ENCODE data around the gene MAP1LC3B.
"Not testable (repeated sequence)": the region's sequence is repeated elsewhere in the genome, so short reads cannot be mapped to it uniquely, and the experiment has no call there.

The MAP1LC3B gene

DNA sequence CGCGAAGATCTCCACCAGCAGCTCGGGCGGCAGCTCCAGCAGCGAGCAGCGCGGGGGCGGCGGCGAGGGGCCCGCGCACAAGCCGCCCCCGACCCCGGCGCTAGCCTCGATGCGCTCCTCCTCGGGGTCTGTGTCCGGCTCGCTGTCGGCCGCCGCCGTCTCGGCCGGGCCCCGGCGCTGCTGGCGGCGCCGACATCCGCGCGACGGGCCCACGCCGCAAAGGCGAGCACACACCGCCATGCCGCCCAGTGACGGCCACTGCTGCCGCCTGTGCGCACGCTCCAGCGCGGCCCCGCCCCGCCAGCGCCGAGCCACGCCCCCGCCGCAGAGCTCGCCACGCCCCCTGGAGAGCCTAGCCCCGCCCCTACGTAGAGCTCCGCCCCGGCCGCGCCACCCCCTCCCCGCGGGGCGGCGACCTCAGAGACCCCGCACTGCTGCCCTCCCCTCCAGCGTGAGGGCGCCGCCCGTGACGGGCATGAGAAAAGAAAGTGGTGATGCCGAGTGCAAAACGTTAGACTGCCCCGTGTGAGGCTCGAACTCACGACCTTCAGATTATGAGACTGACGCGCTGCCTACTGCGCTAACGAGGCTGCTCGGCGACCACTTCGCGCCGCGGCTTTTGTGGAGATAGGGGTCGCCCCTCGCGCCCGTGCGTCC lies 8.5 kb upstream of the MAP1LC3B start, which contains the start of gene FBXO31:
Gene FBXO31, minus strand, starts transcription at position 272 of the 657 bp plus-strand sequence. Its CDS starts 32 bp downstream, at position 240.
- peak; percentile 95 for DNase-seq

GRCh38 chr16:87384162-87384874 lies 7.8 kb upstream of the MAP1LC3B start:
- DNase-seq: no peak

DNA sequence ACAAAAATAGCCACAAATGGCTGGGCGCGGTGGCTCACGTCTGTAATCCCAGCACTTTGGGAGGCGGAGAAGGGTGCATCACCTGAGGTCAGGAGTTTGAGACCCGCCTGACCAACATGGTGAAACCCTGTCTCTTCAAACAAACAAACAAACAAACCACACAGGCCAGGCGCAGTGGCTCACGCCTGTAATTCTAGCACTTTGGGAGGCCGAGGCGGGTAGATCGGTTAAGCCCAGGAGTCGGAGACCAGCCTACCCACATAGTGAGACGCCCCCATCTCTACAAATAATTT lies 7.3 kb upstream of the MAP1LC3B start:
- not testable (repeated sequence) for DNase-seq

GRCh38 chr16:87387942-87388817 lies 4.0 kb upstream of the MAP1LC3B start:
- peak; percentile 97 for DNase-seq

- DNase-seq: no peak
Measured at GRCh38 chr16:87388818-87389134, 3.4 kb upstream of the MAP1LC3B start.

DNA sequence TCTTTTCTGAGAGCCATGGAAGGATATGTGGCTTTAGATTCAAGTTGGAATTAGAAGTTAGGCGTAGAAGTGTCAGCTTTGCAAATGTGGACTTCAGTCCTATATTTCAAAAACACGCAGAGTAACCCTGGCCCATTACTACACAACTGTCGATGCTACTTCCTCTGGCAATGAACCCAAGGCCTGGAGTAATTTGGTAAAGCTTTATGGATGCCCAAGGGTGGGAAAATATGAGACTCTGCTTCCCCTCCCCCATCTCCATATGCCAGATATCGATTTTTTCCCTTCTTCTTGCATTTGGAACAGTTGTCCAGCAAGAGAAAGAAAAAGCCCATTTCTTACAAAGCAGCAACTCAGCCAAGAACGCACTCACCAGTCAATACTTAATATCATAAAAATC lies 2.9 kb upstream of the MAP1LC3B start:
- no peak for DNase-seq

- not testable (repeated sequence) for DNase-seq
Measured at GRCh38 chr16:87389914-87390313, 2.2 kb upstream of the MAP1LC3B start.

DNA sequence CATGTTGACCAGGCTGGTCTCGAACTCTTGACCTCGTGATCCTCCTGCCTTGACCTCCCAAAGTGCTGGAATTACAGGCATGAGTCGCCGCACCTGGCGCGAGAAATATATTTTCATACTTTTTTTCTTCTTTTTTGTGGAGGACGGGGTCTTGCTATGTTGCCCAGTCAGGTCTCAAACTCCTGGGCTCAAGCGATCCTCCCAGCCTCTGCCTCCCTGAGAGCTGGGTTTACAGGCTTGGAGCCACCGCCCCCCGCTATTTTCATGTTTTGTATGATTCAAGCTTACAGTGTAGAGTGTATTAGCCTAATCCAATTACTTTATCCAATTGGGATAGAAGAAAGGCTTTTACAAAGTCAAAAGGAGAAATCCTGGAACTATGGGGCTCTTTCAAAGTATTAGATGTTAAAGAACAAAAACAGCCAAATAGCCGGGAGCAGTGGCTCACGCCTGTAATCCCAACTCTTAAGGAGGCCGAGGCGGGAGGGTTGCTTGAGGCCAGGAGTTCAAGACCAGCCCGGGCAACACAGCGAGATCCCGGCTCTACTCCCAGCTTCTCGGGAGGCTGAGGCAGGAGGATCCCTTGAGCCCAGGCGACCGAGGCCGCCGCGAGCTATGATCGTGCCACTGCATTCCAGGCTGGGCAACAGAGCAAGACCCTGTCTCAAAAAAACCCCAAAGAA lies 1.4 kb upstream of the MAP1LC3B start:
- no peak for DNase-seq

DNA sequence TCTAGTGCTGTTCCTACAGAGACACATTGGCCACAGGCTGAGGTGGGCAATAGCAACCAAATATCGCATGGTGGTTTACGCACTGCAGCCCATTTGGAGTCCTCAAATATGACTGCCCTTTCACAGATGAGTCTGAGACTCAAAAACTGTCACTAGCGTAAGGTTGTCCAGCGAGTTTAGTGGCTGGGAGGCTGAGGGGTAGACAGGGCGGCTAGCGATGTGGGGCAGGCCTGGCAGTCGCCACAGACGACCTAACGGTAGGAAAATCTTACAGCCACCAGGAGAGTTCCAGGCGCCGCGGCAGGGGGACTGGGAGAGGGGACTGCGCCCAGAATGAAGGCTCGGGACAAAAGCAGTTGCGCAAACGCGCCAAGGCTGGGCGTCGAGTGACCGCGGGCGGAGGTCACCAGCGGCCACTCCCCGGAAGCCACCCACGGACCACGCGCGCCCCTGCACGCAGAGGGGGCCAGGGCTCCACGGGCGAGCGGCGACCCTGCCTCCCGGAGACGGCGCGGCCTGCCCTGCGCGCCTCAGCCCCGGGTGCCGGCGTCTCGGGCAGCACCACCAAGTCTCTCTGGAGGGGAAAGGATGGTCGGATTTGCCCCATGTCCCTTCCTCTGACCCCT lies 699 bp upstream of the MAP1LC3B start:
- DNase-seq: peak; percentile 11

DNA sequence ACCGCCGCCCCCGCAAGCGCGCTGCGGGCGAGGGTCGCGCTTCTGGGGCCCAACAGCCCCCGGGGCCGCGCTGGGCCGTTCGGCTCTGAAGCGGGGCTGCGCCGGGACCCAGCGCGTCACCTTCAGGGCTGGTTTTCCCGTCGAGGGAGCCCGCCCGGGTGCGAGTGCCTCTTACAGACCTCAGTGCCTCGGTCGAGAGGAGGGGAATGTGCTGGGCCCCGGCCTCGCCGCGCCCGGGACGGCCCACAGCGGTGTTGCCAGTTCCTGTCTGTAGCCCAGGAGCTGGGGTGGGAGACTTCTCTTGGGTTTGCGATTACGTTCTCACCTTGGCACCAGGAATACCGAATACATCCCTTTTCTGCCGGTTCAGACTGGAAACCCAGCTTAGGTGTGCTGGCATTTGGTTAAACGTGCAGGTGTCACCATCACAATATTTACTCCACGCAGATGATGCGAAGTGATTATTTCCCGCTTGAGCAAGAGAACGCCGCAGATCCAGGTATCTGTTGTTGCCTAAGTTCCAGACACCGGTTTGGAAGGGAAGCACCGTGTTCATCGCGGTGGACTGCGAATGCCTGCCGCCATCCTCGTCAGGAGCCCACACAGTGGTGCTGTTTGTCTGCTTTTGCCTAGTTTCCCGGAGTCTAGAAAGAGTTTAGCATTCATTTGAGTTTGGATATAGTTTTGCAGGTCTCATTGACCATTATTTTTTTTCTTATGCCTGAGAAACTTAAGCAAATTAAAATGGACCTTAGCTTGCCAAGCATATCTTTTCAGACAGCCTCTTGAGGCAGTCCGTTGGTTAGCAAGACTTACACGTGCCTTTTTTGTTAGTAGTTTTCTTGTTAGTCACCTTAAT lies 914 bp downstream of the MAP1LC3B start:
- peak; percentile 50 for DNase-seq

- DNase-seq: no peak
Measured at GRCh38 chr16:87393680-87394055, 1.5 kb downstream of the MAP1LC3B start.

DNA sequence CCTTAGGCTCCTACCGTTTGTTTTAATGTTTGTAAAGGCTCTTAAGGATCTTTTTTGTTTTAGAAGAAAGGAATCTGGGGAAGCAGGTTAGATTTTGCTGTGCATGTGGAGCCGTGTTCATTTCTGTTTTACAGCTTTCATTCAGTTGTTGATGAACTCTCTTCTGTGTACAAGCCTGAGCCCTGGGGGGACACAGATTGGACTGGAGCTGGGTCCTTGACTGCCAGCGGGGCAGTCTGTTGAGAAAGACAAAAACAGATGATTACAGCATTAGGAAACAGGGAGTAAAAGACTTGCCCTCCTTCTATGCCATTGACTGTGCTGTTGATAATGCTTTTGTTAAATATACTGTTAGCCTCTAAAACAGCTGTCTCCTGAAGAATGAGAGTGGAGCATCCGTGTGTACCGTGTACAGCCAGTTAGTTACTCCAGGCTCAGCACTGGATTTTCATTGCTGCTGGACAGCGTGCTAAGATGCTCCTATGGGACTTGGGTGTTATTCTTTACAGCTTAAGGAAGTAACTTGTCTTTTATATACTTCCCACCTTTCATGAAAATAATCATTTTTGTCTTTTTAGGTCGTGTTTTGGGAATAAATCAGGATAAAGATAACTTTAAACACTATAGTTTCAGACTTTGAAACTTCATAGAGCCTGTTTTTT lies 3.2 kb downstream of the MAP1LC3B start:
- DNase-seq: no peak

- DNase-seq: no peak
Measured at GRCh38 chr16:87404764-87405625, 12.9 kb downstream of the MAP1LC3B start.

- no peak for DNase-seq
Measured at GRCh38 chr16:87406495-87407088, 14.5 kb downstream of the MAP1LC3B start.

- peak; percentile 24 for DNase-seq
Measured at GRCh38 chr16:87407511-87408112, 15.5 kb downstream of the MAP1LC3B start.

GRCh38 chr16:87409153-87409552 lies 17.0 kb downstream of the MAP1LC3B start:
- DNase-seq: no peak

- no peak for DNase-seq
Measured at GRCh38 chr16:87409781-87410180, 17.6 kb downstream of the MAP1LC3B start.

GRCh38 chr16:87410530-87410929 lies 18.4 kb downstream of the MAP1LC3B start:
- DNase-seq: no peak

DNA sequence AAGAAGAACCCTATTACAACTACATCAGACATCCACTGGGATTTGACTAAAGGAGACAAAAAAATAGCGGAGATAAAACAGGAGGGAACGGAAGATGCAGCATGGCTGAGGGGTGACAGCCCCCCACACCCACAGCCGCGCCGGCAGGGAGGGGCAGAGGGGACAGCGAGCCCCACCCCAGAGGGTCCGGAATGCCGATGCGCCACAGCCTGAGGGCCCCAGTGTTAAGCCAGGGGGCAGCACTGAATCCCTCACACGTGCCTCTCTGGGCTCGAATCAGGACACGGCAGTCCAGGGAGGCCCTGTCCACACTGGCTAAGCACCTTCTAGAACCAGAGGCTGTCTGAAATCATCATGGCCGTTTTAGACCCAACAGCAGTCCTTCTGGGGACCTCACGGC lies 18.8 kb downstream of the MAP1LC3B start:
- DNase-seq: no peak
